Stimulated activated naive CD8-positive, alpha-beta T cell treated with anti-CD3 and anti-CD28 coated beads, Interleukin-15, Interleukin-2, amounts not matched to agents 100 ng/mL and 50 ng/mL, for 24 hours (primary cell): ENCODE results near the gene KRTAP10-6.

Source experiments
- H3K27ac Mint-ChIP-seq: one replicate; pipeline ENCODE4 v1.8.0; 2021; ENCODE audit warnings: mild to moderate bottlenecking, mixed read lengths
- H3K27me3 Mint-ChIP-seq: one replicate; pipeline ENCODE4 v1.8.0; 2021; ENCODE audit warnings: mixed read lengths
- H3K36me3 Mint-ChIP-seq: one replicate; pipeline ENCODE4 v1.8.0; 2021; ENCODE audit warnings: low read depth, mixed read lengths
- H3K4me1 Mint-ChIP-seq: one replicate; pipeline ENCODE4 v1.8.0; 2021; ENCODE audit warnings: low read depth, mixed read lengths
- H3K4me3 Mint-ChIP-seq: one replicate; pipeline ENCODE4 v1.8.0; 2021; ENCODE audit warnings: mild to moderate bottlenecking, mixed read lengths
- H3K9me3 Mint-ChIP-seq: one replicate; pipeline ENCODE4 v1.8.0; 2021; ENCODE audit warnings: mixed read lengths

Gene KRTAP10-6

GRCh38 chr21:44626262-44626661, 34.0 kb upstream of the KRTAP10-6 start:
- no peak overlapping the region for H3K4me3 Mint-ChIP-seq
- no peaks in the 10 kb centered on the region for H3K27me3 Mint-ChIP-seq
- no peak overlapping the region for H3K27ac Mint-ChIP-seq
- peaks cover 27% of the 10 kb centered on the region for H3K36me3 Mint-ChIP-seq
- H3K4me1 Mint-ChIP-seq: peaks cover 25% of the 10 kb centered on the region
- peaks cover 43% of the 10 kb centered on the region for H3K9me3 Mint-ChIP-seq

GRCh38 chr21:44625756-44626155, 33.5 kb upstream of the KRTAP10-6 start:
- Mint-ChIP-seq H3K9me3 (peaks cover 41% of the 10 kb centered on the region), H3K27ac (no peak overlapping the region), H3K4me1 (peaks cover 24% of the 10 kb centered on the region), H3K36me3 (peaks cover 24% of the 10 kb centered on the region), H3K27me3 (no peaks in the 10 kb centered on the region), H3K4me3 (no peak overlapping the region)

DNA sequence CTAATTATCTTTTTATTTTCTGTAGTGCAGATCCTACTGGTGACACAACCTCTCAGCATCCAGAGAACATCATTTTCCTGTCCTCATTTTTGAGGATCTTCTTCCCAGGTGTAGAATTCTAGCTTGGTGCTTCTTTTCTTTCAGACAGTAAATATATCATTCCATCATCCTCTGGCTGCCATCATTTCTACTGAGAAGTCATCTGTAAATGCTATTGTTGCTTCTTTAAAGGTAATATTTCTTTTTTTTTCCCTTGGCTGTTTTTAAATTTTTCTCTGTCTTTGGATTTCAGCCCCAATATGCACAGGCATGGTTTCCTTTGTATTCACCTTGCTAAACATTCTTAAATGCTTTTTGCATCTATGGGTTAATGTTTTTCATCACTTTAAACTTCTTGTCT, 31.3 kb upstream of the KRTAP10-6 start:
- Mint-ChIP-seq H3K27me3 (no peaks in the 10 kb centered on the region), H3K36me3 (peaks cover 34% of the 10 kb centered on the region), H3K4me3 (no peak overlapping the region), H3K27ac (no peak overlapping the region), H3K4me1 (peaks cover 24% of the 10 kb centered on the region), H3K9me3 (peaks cover 51% of the 10 kb centered on the region)

DNA sequence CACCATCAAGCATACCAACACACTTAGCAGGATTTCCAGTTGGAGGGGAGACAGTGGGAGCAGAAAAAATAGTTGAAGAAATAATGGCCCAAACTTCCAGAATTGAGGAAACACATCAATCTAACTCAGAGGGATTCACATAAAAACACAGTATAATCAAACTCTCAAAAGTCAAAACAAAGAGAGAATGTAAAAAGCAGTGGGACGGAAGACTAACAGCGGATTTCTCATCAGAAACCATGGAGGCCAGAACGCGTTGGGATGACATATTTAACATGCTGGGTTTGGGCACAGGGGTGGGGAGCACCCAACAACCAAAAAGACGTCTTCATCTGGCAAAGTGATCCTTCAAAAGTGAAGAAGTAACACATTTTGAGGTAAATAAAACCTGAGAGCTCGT, 27.6 kb upstream of the KRTAP10-6 start:
- Mint-ChIP-seq H3K4me1 (peaks cover 42% of the 10 kb centered on the region), H3K9me3 (peaks cover 53% of the 10 kb centered on the region), H3K4me3 (no peak overlapping the region), H3K27me3 (no peaks in the 10 kb centered on the region), H3K36me3 (peaks cover 34% of the 10 kb centered on the region), H3K27ac (no peak overlapping the region)

DNA sequence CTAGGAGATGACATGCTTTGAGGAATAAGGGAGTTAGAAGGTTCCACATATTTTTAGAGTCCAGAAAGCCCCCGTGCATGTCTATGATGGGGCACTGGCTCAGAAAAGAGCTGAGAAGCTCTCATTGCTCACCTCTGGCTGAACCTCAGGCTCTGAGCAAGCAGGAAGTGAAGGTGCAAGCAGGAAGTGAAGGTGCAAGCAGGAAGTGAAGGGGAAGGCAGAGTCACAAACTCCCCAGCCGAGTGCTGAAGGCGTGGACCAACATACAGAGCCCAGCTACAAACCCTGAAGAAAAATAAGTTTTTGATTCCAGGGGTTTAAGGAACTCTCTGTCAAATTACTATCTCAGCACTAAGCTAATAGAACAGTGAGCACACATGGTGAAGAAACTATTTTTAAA, 26.6 kb upstream of the KRTAP10-6 start:
- H3K4me1 Mint-ChIP-seq: peaks cover 42% of the 10 kb centered on the region
- H3K4me3 Mint-ChIP-seq: peak overlapping the region; percentile 11
- peaks cover 27% of the 10 kb centered on the region for H3K36me3 Mint-ChIP-seq
- no peaks in the 10 kb centered on the region for H3K27me3 Mint-ChIP-seq
- peak overlapping the region; percentile 82 for H3K27ac Mint-ChIP-seq
- peaks cover 43% of the 10 kb centered on the region for H3K9me3 Mint-ChIP-seq

- Mint-ChIP-seq H3K36me3 (peaks cover 23% of the 10 kb centered on the region), H3K27ac (peak overlapping the region; percentile 82)
Observed at GRCh38 chr21:44618504-44618903, 26.2 kb upstream of the KRTAP10-6 start.

GRCh38 chr21:44617071-44617501, 24.8 kb upstream of the KRTAP10-6 start:
- Mint-ChIP-seq H3K36me3 (peaks cover 19% of the 10 kb centered on the region), H3K4me1 (peaks cover 42% of the 10 kb centered on the region), H3K27ac (no peak overlapping the region), H3K27me3 (no peaks in the 10 kb centered on the region), H3K9me3 (peaks cover 26% of the 10 kb centered on the region), H3K4me3 (no peak overlapping the region)

More at GRCh38 chr21:44618504-44618903, 26.2 kb upstream of the KRTAP10-6 start:
- Mint-ChIP-seq H3K4me3 (peak overlapping the region; percentile 11), H3K27me3 (no peaks in the 10 kb centered on the region), H3K4me1 (peaks cover 42% of the 10 kb centered on the region), H3K9me3 (peaks cover 39% of the 10 kb centered on the region)

DNA sequence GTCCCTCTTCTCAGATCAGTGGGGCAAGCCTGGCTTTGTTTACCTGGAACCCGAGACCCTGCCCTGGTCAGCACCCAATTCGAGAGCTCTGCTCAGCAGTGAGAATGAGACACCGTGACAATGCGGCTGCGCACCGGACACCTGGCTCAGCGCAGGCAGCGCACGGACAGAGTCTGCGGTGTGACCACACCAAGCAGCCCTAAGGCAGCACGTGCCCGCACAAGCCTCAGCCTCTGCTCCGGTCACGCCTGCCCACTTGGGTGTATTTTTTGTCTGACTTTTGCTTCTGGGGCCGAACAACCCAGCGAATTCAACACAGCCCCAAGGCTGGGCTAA, 24.3 kb upstream of the KRTAP10-6 start:
- no peaks in the 10 kb centered on the region for H3K27me3 Mint-ChIP-seq

GRCh38 chr21:44615911-44616590, 23.7 kb upstream of the KRTAP10-6 start:
- Mint-ChIP-seq H3K4me3 (no peak overlapping the region), H3K27ac (no peak overlapping the region), H3K36me3 (peaks cover 19% of the 10 kb centered on the region), H3K4me1 (peaks cover 42% of the 10 kb centered on the region), H3K27me3 (no peaks in the 10 kb centered on the region), H3K9me3 (peaks cover 32% of the 10 kb centered on the region)

More for the DNA sequence above, 24.3 kb upstream of the KRTAP10-6 start:
- peaks cover 42% of the 10 kb centered on the region for H3K4me1 Mint-ChIP-seq
- peaks cover 27% of the 10 kb centered on the region for H3K9me3 Mint-ChIP-seq
- H3K27ac Mint-ChIP-seq: no peak overlapping the region
- H3K36me3 Mint-ChIP-seq: peaks cover 19% of the 10 kb centered on the region
- no peak overlapping the region for H3K4me3 Mint-ChIP-seq

DNA sequence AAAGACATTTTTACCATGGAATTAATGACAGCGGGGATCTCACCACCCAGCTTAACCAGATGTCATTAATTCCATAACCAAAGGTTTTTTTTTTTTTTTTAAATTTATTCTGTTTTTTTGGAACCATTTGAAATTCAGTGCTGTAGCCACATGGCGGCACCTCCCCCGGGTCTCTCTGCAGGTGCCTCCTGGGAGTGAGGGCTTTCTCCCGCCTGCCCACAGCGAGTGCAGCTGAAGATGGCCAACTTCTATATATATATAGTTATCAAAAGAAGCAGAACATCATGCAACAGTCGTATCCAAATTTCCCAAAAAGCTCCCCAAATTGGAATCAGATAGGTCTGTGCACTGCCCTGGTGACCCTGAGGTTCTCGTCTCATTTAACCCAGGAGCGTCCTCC, 23.2 kb upstream of the KRTAP10-6 start:
- peaks cover 42% of the 10 kb centered on the region for H3K4me1 Mint-ChIP-seq
- no peak overlapping the region for H3K4me3 Mint-ChIP-seq
- H3K27ac Mint-ChIP-seq: no peak overlapping the region
- H3K27me3 Mint-ChIP-seq: no peaks in the 10 kb centered on the region
- peaks cover 31% of the 10 kb centered on the region for H3K9me3 Mint-ChIP-seq
- peaks cover 15% of the 10 kb centered on the region for H3K36me3 Mint-ChIP-seq

GRCh38 chr21:44614961-44615391, 22.7 kb upstream of the KRTAP10-6 start:
- Mint-ChIP-seq H3K4me3 (no peak overlapping the region), H3K36me3 (peaks cover 11% of the 10 kb centered on the region), H3K27ac (no peak overlapping the region), H3K9me3 (peaks cover 27% of the 10 kb centered on the region), H3K27me3 (no peaks in the 10 kb centered on the region), H3K4me1 (peaks cover 39% of the 10 kb centered on the region)

DNA sequence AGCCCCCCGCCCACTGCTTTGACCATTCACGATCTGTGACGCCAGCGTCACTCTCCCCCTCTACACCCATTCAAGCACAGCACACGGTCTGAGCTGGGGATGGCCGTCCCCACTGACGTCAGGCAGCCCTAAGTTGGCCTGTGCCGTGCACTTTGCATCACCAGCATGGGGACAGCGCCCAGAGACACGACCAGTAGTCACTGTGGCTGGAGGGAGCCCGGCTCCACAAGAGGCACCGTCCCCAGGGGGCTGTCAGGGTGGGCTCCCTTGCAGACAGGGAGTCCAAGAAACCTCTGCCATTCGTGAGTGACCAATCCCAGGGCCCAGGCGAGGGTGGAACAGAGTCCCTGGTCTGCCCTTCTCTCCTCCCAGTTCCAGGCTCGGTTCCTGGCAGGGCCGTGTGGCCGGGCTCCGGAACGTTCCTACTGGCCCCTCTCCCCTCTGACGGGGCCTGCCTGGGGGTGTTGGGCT, 21.9 kb upstream of the KRTAP10-6 start:
- no peak overlapping the region for H3K27ac Mint-ChIP-seq
- H3K4me1 Mint-ChIP-seq: peaks cover 31% of the 10 kb centered on the region
- H3K36me3 Mint-ChIP-seq: peaks cover 9% of the 10 kb centered on the region
- no peaks in the 10 kb centered on the region for H3K27me3 Mint-ChIP-seq
- H3K9me3 Mint-ChIP-seq: peaks cover 28% of the 10 kb centered on the region
- no peak overlapping the region for H3K4me3 Mint-ChIP-seq

GRCh38 chr21:44613386-44614155, 21.3 kb upstream of the KRTAP10-6 start:
- Mint-ChIP-seq H3K36me3 (peaks cover 6% of the 10 kb centered on the region), H3K9me3 (peaks cover 29% of the 10 kb centered on the region), H3K4me1 (peaks cover 25% of the 10 kb centered on the region), H3K27ac (no peak overlapping the region), H3K4me3 (no peak overlapping the region), H3K27me3 (no peaks in the 10 kb centered on the region)

DNA sequence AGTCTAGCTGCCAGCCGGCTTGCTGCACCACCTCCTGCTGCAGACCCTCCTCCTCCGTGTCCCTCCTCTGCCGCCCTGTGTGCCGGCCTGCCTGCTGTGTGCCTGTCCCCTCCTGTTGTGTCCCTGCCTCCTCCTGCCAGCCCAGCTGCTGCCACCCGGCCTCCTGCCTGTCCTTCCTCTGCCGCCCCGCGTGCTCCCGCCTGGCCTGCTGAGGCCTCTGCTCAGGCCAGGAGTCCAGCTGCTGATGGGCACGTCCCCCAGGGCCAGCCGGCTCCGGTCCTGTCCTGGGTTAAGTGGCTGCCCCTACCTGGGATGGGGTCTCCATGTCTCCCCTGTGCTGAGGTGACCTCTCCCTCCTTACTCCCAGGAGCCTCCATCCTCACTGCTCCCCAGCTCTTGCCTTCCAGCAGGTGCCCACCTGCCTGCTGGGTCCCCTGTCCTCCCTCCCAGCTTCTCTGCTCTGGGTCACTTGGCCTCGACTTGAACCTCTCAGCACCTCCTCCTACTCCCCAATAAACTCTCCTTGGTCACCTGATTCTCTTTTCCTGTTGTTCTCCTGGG, 20.4 kb upstream of the KRTAP10-6 start:
- Mint-ChIP-seq H3K27me3 (no peaks in the 10 kb centered on the region), H3K4me3 (no peak overlapping the region), H3K9me3 (peaks cover 25% of the 10 kb centered on the region), H3K27ac (no peak overlapping the region), H3K4me1 (peaks cover 17% of the 10 kb centered on the region), H3K36me3 (peaks cover 6% of the 10 kb centered on the region)

- no peaks in the 10 kb centered on the region for H3K27me3 Mint-ChIP-seq
- no peak within 1 kb of the TSS for H3K27ac Mint-ChIP-seq
- H3K9me3 Mint-ChIP-seq: peaks cover 29% of the 10 kb centered on the region
- H3K36me3 Mint-ChIP-seq: peaks cover 6% of the 10 kb centered on the region
- H3K4me3 Mint-ChIP-seq: no peak within 1 kb of the TSS
- H3K4me1 Mint-ChIP-seq: peaks cover 11% of the 10 kb centered on the region
Observed at GRCh38 chr21:44612029-44612486, 19.8 kb upstream of the KRTAP10-6 start, which contains the start of gene KRTAP10-8. Gene KRTAP10-8 (plus strand): TSS chr21:44612079. CDS start chr21:44612101, 22 bp downstream.
